ENCODE results near the gene MIP. TPM values are rescaled to one million over a fixed set of nuclear protein-coding genes. Genes with fewer than 3 reads are reported as not detected.

Gene MIP
- total and polyA plus RNA-seq, 2 donors (not counting 3 experiments of a cell fraction or from before 2014, with no cell fraction given), result 0.18 TPM; not detected in 1

- ChIA-PET CTCF (interaction anchor here (1.0 kb wide), 1 partner anchor 10 kb away, joined by 3 read pairs; no protein-coding TSS in a partner anchor), POLR2A (no interaction called here)
- Histone ChIP-seq H3K4me3 (replicated peaks in 1 of 3; ENCODE audit: insufficient read depth in 1 of 3, low read depth in 1 of 3, low read length in 3 of 3) (no peak overlapping the region), H3K27ac (ENCODE audit: insufficient read depth, low read depth, low read length) (no peak overlapping the region), H3K27me3 (ENCODE audit: control insufficient read depth in 2 of 2, insufficient read depth in 2 of 2, low read length in 2 of 2) (no peaks in the 10 kb centered on the region), H3K9me1 (replicated peaks; ENCODE audit: control insufficient read depth, extremely low read depth, insufficient read depth, low read length) (no peaks in the 10 kb centered on the region), H2AFZ (ENCODE audit: low read depth, low read length) (no peak overlapping the region), H3K79me2 (ENCODE audit: control insufficient read depth, insufficient read depth, low read length) (peaks cover 6% of the 10 kb centered on the region), H3K9ac (replicated peaks; ENCODE audit: extremely low read depth, insufficient read depth, low read length) (no peak overlapping the region), H4K20me1 (replicated peaks; ENCODE audit: control insufficient read depth, extremely low read depth, insufficient read depth, low read length) (no peaks in the 10 kb centered on the region), H3K36me3 (ENCODE audit: control insufficient read depth in 2 of 2, extremely low read depth in 1 of 2, insufficient read depth in 2 of 2, low read length in 2 of 2) (peaks cover 0 to 2% of the 10 kb centered on the region in 2 experiments), H3K9me3 (replicated peaks; ENCODE audit: control insufficient read depth, insufficient read depth, low read length) (no peaks in the 10 kb centered on the region), H3K4me2 (ENCODE audit: insufficient read depth, low read length) (no peak overlapping the region), H3K4me1 (ENCODE audit: control insufficient read depth, extremely low read depth, insufficient read depth, low read length) (no peaks in the 10 kb centered on the region)
- dilution Hi-C loops (cut with MboI; ENCODE audit: extremely low pct_ligation_motif_present, low sequenced_read_pairs), result no loop called here
- no TSS peak for BruUV-seq (replicated peaks)
- no peak for TF ChIP-seq MYC (IDR thresholded peaks at IDR 0.05; ENCODE audit: low read depth, low read length)
- no peak for TF ChIP-seq MAX (IDR thresholded peaks at IDR 0.05; ENCODE audit: insufficient read depth, insufficient read length)
- TF ChIP-seq GATA2 (IDR thresholded peaks at IDR 0.05; ENCODE audit: insufficient read depth, insufficient read length, low read depth, low read length), result no peak
- TF ChIP-seq CTCF (IDR thresholded peaks at IDR 0.05; ENCODE audit: extremely low read depth in 1 of 2, insufficient read depth in 1 of 2, low read depth in 1 of 2, low read length in 2 of 2), result no peak
- no peak for TF ChIP-seq FOS (IDR thresholded peaks at IDR 0.05; ENCODE audit: borderline replicate concordance, insufficient read depth, low read length)
- intact Hi-C loops (cut with micrococcal nuclease), result no loop called here
- DNase-seq (ENCODE audit: low read depth, low spot score) (no peak), FAIRE-seq (no peak)
Observed at GRCh38 chr12:56434828-56435227, 19.6 kb downstream of the MIP start.

GRCh38 chr12:56431850-56432249, 22.6 kb downstream of the MIP start:
- intact Hi-C loops (cut with micrococcal nuclease), result no loop called here
- H3K9me3 ChIP-seq (replicated peaks; ENCODE audit: control insufficient read depth, insufficient read depth, low read length), result no peaks in the 10 kb centered on the region
- peaks cover 0 to 2% of the 10 kb centered on the region in 2 experiments for H3K36me3 ChIP-seq (ENCODE audit: control insufficient read depth in 2 of 2, extremely low read depth in 1 of 2, insufficient read depth in 2 of 2, low read length in 2 of 2)
- H3K4me3 ChIP-seq (replicated peaks in 1 of 3; ENCODE audit: insufficient read depth in 1 of 3, low read depth in 1 of 3, low read length in 3 of 3), result no peak overlapping the region
- TF ChIP-seq JUN (IDR thresholded peaks at IDR 0.05; ENCODE audit: borderline replicate concordance, insufficient read depth, insufficient read length, low read depth), result no peak
- no peak for TF ChIP-seq FOS (IDR thresholded peaks at IDR 0.05; ENCODE audit: borderline replicate concordance, insufficient read depth, low read length)
- TF ChIP-seq POLR2AphosphoS5 (IDR thresholded peaks at IDR 0.05; ENCODE audit: insufficient read depth, low read depth, low read length), result no peak
- TF ChIP-seq MAX (IDR thresholded peaks at IDR 0.05; ENCODE audit: insufficient read depth, insufficient read length), result no peak
- no peak for TF ChIP-seq MYC (IDR thresholded peaks at IDR 0.05; ENCODE audit: low read depth, low read length)
- TF ChIP-seq POLR2A (IDR thresholded peaks at IDR 0.05; ENCODE audit: low read depth, low read length), result no peak
- TF ChIP-seq CTCF (IDR thresholded peaks at IDR 0.05; ENCODE audit: extremely low read depth in 1 of 2, insufficient read depth in 1 of 2, low read depth in 1 of 2, low read length in 2 of 2), result no peak
- no peak for TF ChIP-seq GATA2 (IDR thresholded peaks at IDR 0.05; ENCODE audit: insufficient read depth, insufficient read length, low read depth, low read length)
- no peak for TF ChIP-seq EZH2 (IDR thresholded peaks at IDR 0.05; ENCODE audit: borderline replicate concordance, low read depth, low read length, severe bottlenecking)
- no peak overlapping the region for H3K9ac ChIP-seq (replicated peaks; ENCODE audit: extremely low read depth, insufficient read depth, low read length)
- POLR2A ChIA-PET, result interaction anchor here (0.5 kb wide), 1 partner anchor 24 kb away, joined by 4 read pairs; no protein-coding TSS in a partner anchor
- no peaks in the 10 kb centered on the region for H4K20me1 ChIP-seq (replicated peaks; ENCODE audit: control insufficient read depth, extremely low read depth, insufficient read depth, low read length)
- no peaks in the 10 kb centered on the region for H3K27me3 ChIP-seq (ENCODE audit: control insufficient read depth in 2 of 2, insufficient read depth in 2 of 2, low read length in 2 of 2)
- no peak overlapping the region for H3K4me2 ChIP-seq (ENCODE audit: insufficient read depth, low read length)
- BruUV-seq (replicated peaks), result no TSS peak
- H3K27ac ChIP-seq (ENCODE audit: insufficient read depth, low read depth, low read length), result no peak overlapping the region
- FAIRE-seq (no peak), DNase-seq (ENCODE audit: low read depth, low spot score) (no peak)
- CTCF ChIA-PET, result no interaction called here
- H3K79me2 ChIP-seq (ENCODE audit: control insufficient read depth, insufficient read depth, low read length), result peaks cover 3% of the 10 kb centered on the region
- no peak overlapping the region for H2AFZ ChIP-seq (ENCODE audit: low read depth, low read length)
- no peaks in the 10 kb centered on the region for H3K9me1 ChIP-seq (replicated peaks; ENCODE audit: control insufficient read depth, extremely low read depth, insufficient read depth, low read length)
- no peaks in the 10 kb centered on the region for H3K4me1 ChIP-seq (ENCODE audit: control insufficient read depth, extremely low read depth, insufficient read depth, low read length)
- dilution Hi-C loops (cut with MboI; ENCODE audit: extremely low pct_ligation_motif_present, low sequenced_read_pairs), result no loop called here
